WERI-Rb-1 (cell line): ENCODE results near the gene IGLON5.

Experiments
- DNase-seq: peaks from one replicate; pipeline ENCODE4 v3.0.0-alpha.2; 2020
- H3K27ac ChIP-seq: fragments of 250-450 bp; sonication (Bioruptor Pico); 2 replicates; pipeline ENCODE4 v1.5.1; 2020; ENCODE audit warnings: mild to moderate bottlenecking, moderate library complexity
- H3K27me3 ChIP-seq: fragments of 250-450 bp; sonication (Bioruptor Pico); 2 replicates; pipeline ENCODE4 v1.5.1; 2021; ENCODE audit warnings: mild to moderate bottlenecking, low read depth, moderate library complexity; ENCODE audit not compliant: insufficient read depth, severe bottlenecking
- H3K36me3 ChIP-seq: fragments of 250-450 bp; sonication (Bioruptor Pico); 2 replicates; pipeline ENCODE4 v1.5.1; 2020; ENCODE audit warnings: mild to moderate bottlenecking, moderate library complexity
- H3K4me3 ChIP-seq: 2 replicates; pipeline ENCODE4 v1.5.1; 2011; ENCODE audit warnings: low read depth, mild to moderate bottlenecking, control low read depth, low read length
- H3K9me3 ChIP-seq: fragments of 250-450 bp; sonication (Bioruptor Pico); 2 replicates; pipeline ENCODE4 v1.5.1; 2021; ENCODE audit warnings: mild to moderate bottlenecking, moderate library complexity; ENCODE audit not compliant: severe bottlenecking
- TF ChIP-seq, protein P1 (sequence below): IDR thresholded peaks from 2 replicates; pipeline ENCODE4 v1.5.1; 2011; ENCODE audit warnings: low read depth, mild to moderate bottlenecking, control low read depth, inconsistent platforms, low read length

IGLON5 gene

DNA sequence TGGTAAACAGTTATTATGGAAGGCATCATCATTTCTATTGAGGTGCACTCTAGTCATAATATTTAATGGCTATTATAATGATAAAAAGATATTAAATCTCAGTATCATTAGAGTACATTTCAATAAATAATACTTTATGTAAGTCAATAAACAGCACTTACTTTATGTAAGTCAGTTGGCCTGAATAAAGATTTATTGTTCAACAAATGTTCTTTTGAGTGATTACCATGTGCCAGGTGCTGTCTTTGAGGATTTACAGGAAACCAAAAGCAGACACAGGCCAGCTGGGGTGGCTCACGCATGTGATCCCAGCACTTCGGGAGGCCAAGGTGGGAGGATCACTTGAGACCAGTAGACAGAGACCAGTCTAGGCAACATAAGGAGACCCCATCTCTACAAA is 66.0 kb downstream of the IGLON5 start:
- peaks cover 5% of the 10 kb centered on the region for H3K9me3 ChIP-seq
- no peak overlapping the region for H3K27ac ChIP-seq
- TF ChIP-seq, protein P1, sequence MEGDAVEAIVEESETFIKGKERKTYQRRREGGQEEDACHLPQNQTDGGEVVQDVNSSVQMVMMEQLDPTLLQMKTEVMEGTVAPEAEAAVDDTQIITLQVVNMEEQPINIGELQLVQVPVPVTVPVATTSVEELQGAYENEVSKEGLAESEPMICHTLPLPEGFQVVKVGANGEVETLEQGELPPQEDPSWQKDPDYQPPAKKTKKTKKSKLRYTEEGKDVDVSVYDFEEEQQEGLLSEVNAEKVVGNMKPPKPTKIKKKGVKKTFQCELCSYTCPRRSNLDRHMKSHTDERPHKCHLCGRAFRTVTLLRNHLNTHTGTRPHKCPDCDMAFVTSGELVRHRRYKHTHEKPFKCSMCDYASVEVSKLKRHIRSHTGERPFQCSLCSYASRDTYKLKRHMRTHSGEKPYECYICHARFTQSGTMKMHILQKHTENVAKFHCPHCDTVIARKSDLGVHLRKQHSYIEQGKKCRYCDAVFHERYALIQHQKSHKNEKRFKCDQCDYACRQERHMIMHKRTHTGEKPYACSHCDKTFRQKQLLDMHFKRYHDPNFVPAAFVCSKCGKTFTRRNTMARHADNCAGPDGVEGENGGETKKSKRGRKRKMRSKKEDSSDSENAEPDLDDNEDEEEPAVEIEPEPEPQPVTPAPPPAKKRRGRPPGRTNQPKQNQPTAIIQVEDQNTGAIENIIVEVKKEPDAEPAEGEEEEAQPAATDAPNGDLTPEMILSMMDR: no peak
- H3K27me3 ChIP-seq: no peaks in the 10 kb centered on the region
- no peaks in the 10 kb centered on the region for H3K36me3 ChIP-seq
- no peak overlapping the region for H3K4me3 ChIP-seq
- no peak for DNase-seq

DNA sequence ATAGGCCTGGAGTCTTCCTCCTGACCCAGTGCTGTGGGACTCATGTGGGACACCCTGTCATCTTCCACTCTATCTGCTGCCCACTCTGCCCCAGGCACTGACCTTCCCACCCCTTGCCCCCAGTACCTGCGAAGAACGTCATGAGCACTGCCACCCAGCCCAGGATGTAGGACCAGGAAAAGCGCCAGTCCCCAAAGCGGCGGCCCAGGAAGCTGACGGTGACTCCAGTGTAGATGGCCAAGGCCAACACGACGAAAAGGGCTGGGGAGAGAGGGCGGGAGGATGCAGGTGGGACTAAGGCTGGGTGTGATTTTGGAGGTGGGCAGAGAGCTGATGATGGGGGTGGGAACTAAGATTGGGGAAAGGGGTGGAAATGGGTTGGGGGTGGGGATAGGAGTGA is 68.9 kb downstream of the IGLON5 start:
- H3K27ac ChIP-seq: no peak overlapping the region
- TF ChIP-seq, protein P1: no peak
- H3K36me3 ChIP-seq: no peaks in the 10 kb centered on the region
- peaks cover 5% of the 10 kb centered on the region for H3K9me3 ChIP-seq
- no peak overlapping the region for H3K4me3 ChIP-seq
- H3K27me3 ChIP-seq: no peaks in the 10 kb centered on the region
- DNase-seq: no peak
